PC-3 (cell line): ENCODE measurements around the gene RASAL1. TPM values are rescaled to one million over a fixed set of nuclear protein-coding genes. Genes with fewer than 3 reads are reported as not detected.

ENCODE experiments used
- ATAC-seq: fragments of 200-7000 bp; cut with Tn5 transposase; 2 replicates; pipeline ENCODE4 v1.9.1; 2020; ENCODE audit warnings: mild to moderate bottlenecking, moderate library complexity
- BruUV-seq: library from RNA; stranded (reverse); fragments of 400-500 nt; replicated peaks from 2 replicates; lab custom pipeline; 2021; lab: Mats Ljungman, UMichigan
- CTCF ChIA-PET: fragments of 300-600 bp; sonication (Branson Sonifier 250); formaldehyde crosslinking; loops from one replicate; lab custom pipeline; 2022; ENCODE audit warnings: antibody characterized with exemption; lab: Charles Lee
- POLR2A ChIA-PET: fragments of 300-600 bp; sonication (Branson Sonifier 250); formaldehyde crosslinking; loops from one replicate; lab custom pipeline; 2022; ENCODE audit warnings: antibody characterized with exemption; ENCODE audit not compliant: unreplicated experiment; lab: Charles Lee
- DNase-seq: peaks from one replicate; pipeline ENCODE4 v3.0.0-alpha.2; 2015
- H2AFZ ChIP-seq: fragments of 300-600 bp; sonication (generic); 2 replicates; pipeline ENCODE4 v1.6.0; 2016; ENCODE audit warnings: antibody characterized with exemption, low read length
- H3F3A ChIP-seq: fragments of 300-600 bp; sonication (generic); one replicate; pipeline ENCODE4 v1.6.0; 2017; ENCODE audit warnings: antibody characterized with exemption, low read length, control low read depth, mild to moderate bottlenecking; ENCODE audit not compliant: unreplicated experiment
- H3K27ac ChIP-seq: fragments of 300-600 bp; sonication (generic); 2 replicates; pipeline ENCODE4 v1.5.1; 2016; ENCODE audit warnings: mild to moderate bottlenecking, low read length
- H3K27me3 ChIP-seq: fragments of 300-600 bp; sonication (generic); 2 replicates; pipeline ENCODE4 v1.6.1; 2016; ENCODE audit warnings: low read length, mixed read lengths
- H3K36me3 ChIP-seq: fragments of 300-600 bp; sonication (generic); 2 replicates; pipeline ENCODE4 v1.6.1; 2016; ENCODE audit warnings: low read depth, mixed run types, low read length, mixed read lengths
- H3K4me1 ChIP-seq: fragments of 300-600 bp; sonication (generic); 2 replicates; pipeline ENCODE4 v1.5.1; 2016; ENCODE audit warnings: low read length; ENCODE audit not compliant: insufficient read depth
- H3K4me2 ChIP-seq: fragments of 300-600 bp; sonication (generic); 2 replicates; pipeline ENCODE4 v1.6.0; 2016; ENCODE audit warnings: low read length
- H3K4me3 ChIP-seq: fragments of 300-600 bp; sonication (generic); 2 replicates; pipeline ENCODE4 v1.5.1; 2016; ENCODE audit warnings: mild to moderate bottlenecking, low read length, mixed read lengths
- H3K79me2 ChIP-seq: fragments of 300-600 bp; sonication (generic); 2 replicates; pipeline ENCODE4 v1.6.1; 2017; ENCODE audit warnings: low read length, mixed read lengths
- H3K9ac ChIP-seq: fragments of 300-600 bp; sonication (generic); 2 replicates; pipeline ENCODE4 v1.6.0; 2016; ENCODE audit warnings: mild to moderate bottlenecking, low read length
- H3K9me2 ChIP-seq: fragments of 300-600 bp; sonication (generic); replicated peaks from 2 replicates; pipeline ENCODE4 v1.6.1; 2016; ENCODE audit warnings: mixed run types, low read length, mixed read lengths
- H3K9me3 ChIP-seq: fragments of 300-600 bp; sonication (generic); 2 replicates; pipeline ENCODE4 v1.6.1; 2016; ENCODE audit warnings: low read length, mixed read lengths
- H4K20me1 ChIP-seq: fragments of 300-600 bp; sonication (generic); 2 replicates; pipeline ENCODE4 v1.6.1; 2016; ENCODE audit warnings: low read length, mixed read lengths
- EZH2 ChIP-seq: fragments of 300-600 bp; sonication (generic); IDR thresholded peaks from one replicate; pipeline ENCODE4 v1.6.1; 2017; ENCODE audit warnings: antibody characterized with exemption, mild to moderate bottlenecking, low read length; ENCODE audit not compliant: unreplicated experiment
- EZH2phosphoT487 ChIP-seq: fragments of 300-600 bp; sonication (generic); IDR thresholded peaks from 2 replicates; pipeline ENCODE4 v1.6.1; 2018; ENCODE audit warnings: mild to moderate bottlenecking, antibody characterized with exemption, low read length, borderline replicate concordance
- intact Hi-C: fragments of 100-400 bp; cut with micrococcal nuclease; formaldehyde crosslinking; loops from 2 replicates; pipeline ENCODE4 v1.9.0; 2023
- total RNA-seq: library from RNA; depleted of rRNA; stranded (reverse); fragments of >200 nt; gene quantifications from 2 replicates; pipeline ENCODE4 v1.2.3, GENCODE V29; 2014
- TF ChIP-seq, protein P1 (sequence below): fragments of 300-600 bp; sonication (generic); conservative IDR thresholded peaks from 2 replicates; pipeline ENCODE4 v1.5.1; 2017; ENCODE audit warnings: antibody characterized with exemption, low read depth, mild to moderate bottlenecking, low read length

Gene RASAL1
- total RNA-seq, 1 experiment from 2014 or later = 0.66 TPM

DNA sequence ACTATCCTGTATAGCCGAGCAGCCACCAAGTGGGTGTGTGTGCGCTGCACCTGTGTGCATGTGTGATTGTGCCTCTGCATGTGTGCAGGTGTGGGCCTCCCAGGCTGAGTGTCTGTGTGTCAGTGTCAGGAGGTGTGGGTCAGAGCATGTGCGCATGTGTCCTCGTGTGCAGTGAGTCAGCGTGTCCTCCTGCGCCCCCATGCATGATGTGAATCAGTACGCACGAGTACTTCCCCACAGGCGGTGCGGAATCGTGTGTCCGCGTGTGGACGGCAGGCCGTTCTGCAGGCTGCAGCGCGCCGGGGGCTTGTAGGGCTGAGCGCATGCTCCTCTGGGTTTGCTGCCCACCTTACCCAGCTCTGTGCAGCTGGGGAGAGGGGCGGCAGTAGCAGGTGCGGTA is 44.8 kb downstream of the RASAL1 start:
- Histone ChIP-seq H3K9ac (no peak overlapping the region), H4K20me1 (no peaks in the 10 kb centered on the region), H3K9me2 (no peaks in the 10 kb centered on the region), H3F3A (no peaks in the 10 kb centered on the region), H3K4me3 (no peak overlapping the region), H2AFZ (no peak overlapping the region), H3K4me2 (no peak overlapping the region), H3K4me1 (peaks cover 4% of the 10 kb centered on the region; the same call in 1 of the 2 replicates), H3K27me3 (0 out of 2 replicates have a peak, but pooled peaks cover 5% of the 10 kb centered on the region), H3K27ac (no peak overlapping the region), H3K36me3 (no peaks in the 10 kb centered on the region), H3K79me2 (no peaks in the 10 kb centered on the region), H3K9me3 (no peaks in the 10 kb centered on the region)
- ATAC-seq (no peak), DNase-seq (no peak)
- BruUV-seq = no TSS peak
- ChIA-PET POLR2A (no interaction called here), CTCF (no interaction called here)
- intact Hi-C loops = loop anchor here (10.0 kb wide), 1 partner anchor 64 kb away; no protein-coding TSS in a partner anchor
- TF ChIP-seq EZH2 = no peak
- TF ChIP-seq EZH2phosphoT487 = no peak
- TF ChIP-seq, protein P1, sequence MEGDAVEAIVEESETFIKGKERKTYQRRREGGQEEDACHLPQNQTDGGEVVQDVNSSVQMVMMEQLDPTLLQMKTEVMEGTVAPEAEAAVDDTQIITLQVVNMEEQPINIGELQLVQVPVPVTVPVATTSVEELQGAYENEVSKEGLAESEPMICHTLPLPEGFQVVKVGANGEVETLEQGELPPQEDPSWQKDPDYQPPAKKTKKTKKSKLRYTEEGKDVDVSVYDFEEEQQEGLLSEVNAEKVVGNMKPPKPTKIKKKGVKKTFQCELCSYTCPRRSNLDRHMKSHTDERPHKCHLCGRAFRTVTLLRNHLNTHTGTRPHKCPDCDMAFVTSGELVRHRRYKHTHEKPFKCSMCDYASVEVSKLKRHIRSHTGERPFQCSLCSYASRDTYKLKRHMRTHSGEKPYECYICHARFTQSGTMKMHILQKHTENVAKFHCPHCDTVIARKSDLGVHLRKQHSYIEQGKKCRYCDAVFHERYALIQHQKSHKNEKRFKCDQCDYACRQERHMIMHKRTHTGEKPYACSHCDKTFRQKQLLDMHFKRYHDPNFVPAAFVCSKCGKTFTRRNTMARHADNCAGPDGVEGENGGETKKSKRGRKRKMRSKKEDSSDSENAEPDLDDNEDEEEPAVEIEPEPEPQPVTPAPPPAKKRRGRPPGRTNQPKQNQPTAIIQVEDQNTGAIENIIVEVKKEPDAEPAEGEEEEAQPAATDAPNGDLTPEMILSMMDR = no peak

DNA sequence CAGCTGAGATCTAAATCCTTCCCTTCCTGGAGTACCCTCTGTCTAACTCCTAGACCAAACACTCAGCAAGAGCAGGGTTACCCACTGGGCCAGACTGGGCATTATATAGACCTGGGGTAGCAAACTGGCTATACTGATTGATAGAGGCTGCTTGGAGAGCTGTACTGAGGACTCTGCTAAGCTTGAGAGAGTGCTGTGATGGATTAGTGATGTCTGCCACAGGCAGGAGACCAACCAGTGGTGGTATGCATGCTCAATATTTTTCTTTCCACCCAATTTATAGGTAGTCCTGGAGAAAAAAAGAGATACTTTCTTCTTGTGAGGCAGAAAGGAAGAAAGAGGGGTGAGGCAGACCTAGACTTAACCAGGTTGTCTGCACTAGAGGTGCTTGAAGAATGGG is 45.7 kb downstream of the RASAL1 start:
- BruUV-seq = no TSS peak
- no peak overlapping the region for H3K4me3 ChIP-seq
- H3K4me1 ChIP-seq = peaks cover 4% of the 10 kb centered on the region; the same call in 1 of the 2 replicates
- no peak for TF ChIP-seq EZH2phosphoT487
- TF ChIP-seq EZH2 = no peak
- TF ChIP-seq, protein P1 = no peak
- no peaks in the 10 kb centered on the region for H3F3A ChIP-seq
- H3K4me2 ChIP-seq = no peak overlapping the region
- H2AFZ ChIP-seq = no peak overlapping the region
- no peaks in the 10 kb centered on the region for H3K9me2 ChIP-seq
- DNase-seq = no peak
- no peaks in the 10 kb centered on the region for H3K79me2 ChIP-seq
- no peak overlapping the region for H3K9ac ChIP-seq
- POLR2A ChIA-PET = no interaction called here
- H4K20me1 ChIP-seq = no peaks in the 10 kb centered on the region
- no peaks in the 10 kb centered on the region for H3K9me3 ChIP-seq
- 0 out of 2 replicates have a peak, but pooled peaks cover 5% of the 10 kb centered on the region for H3K27me3 ChIP-seq
- no peaks in the 10 kb centered on the region for H3K36me3 ChIP-seq
- intact Hi-C loops = loop anchor here (10.0 kb wide), 1 partner anchor 65 kb away; no protein-coding TSS in a partner anchor
- CTCF ChIA-PET = no interaction called here
- no peak overlapping the region for H3K27ac ChIP-seq
- ATAC-seq = no peak

DNA sequence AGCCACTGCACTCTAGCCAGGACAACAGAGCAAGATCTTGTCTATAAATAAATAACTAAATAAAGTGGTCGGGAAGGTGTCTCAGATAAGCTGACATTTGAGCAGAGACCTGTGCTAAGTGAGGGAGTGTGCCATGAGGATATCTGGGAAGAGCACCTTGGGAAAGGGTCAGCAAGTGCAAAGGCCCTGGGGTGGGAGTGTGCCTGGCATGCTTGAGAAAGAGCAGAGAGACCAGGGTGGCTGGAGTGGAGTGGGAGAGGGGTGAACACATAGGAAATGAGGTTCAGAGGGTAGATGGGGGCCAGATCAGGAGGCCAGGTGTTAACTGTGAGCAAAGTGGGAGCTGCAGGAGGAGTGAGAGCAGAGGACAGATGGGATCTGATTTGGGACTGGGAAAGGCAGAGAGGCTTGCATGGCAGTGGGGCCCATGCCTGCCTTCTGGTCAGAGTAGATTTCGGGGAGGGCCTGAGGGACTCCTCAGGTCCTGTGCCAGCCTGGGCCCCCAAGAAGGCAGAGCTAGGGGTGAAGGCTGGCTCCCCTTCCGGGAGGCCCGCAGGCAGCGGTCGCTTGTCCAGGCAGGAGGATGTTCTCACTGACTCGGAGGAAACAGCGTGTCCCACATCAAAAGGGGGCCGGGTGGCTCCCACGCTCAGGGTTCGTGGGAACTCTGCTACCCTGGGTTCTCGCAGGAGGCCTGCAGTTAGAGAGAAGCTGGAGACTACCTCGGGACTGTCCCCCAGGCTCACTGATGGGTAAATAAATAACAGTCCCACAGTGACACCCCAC is 46.4 kb downstream of the RASAL1 start:
- CTCF ChIA-PET = no interaction called here
- POLR2A ChIA-PET = no interaction called here
- no peak overlapping the region for H3K27ac ChIP-seq
- TF ChIP-seq EZH2 (no peak), EZH2phosphoT487 (no peak)
- TF ChIP-seq, protein P1 = no peak
- no peaks in the 10 kb centered on the region for H3K36me3 ChIP-seq
- H3K4me1 ChIP-seq = peaks cover 4% of the 10 kb centered on the region; the same call in 1 of the 2 replicates
- DNase-seq (no peak), ATAC-seq (no peak)
- no TSS peak for BruUV-seq
- no peaks in the 10 kb centered on the region for H3K79me2 ChIP-seq
- H4K20me1 ChIP-seq = no peaks in the 10 kb centered on the region
- H3K27me3 ChIP-seq = 0 out of 2 replicates have a peak, but pooled peaks cover 5% of the 10 kb centered on the region
- H3K9me2 ChIP-seq = no peaks in the 10 kb centered on the region
- H3K4me2 ChIP-seq = no peak overlapping the region
- H3K9ac ChIP-seq = no peak overlapping the region
- H2AFZ ChIP-seq = no peak overlapping the region
- H3K4me3 ChIP-seq = no peak overlapping the region
- no peaks in the 10 kb centered on the region for H3F3A ChIP-seq
- intact Hi-C loops = no loop called here
- no peaks in the 10 kb centered on the region for H3K9me3 ChIP-seq
